GM18867 (cell line): ENCODE data around the gene CLEC16A.

Source experiments
- ATAC-seq: cut with Tn5 transposase; IDR thresholded peaks from one replicate; pipeline ENCODE4 v1.9.1; 2021; ENCODE audit warnings: mild to moderate bottlenecking, moderate library complexity; ENCODE audit not compliant: unreplicated experiment

CLEC16A gene

DNA sequence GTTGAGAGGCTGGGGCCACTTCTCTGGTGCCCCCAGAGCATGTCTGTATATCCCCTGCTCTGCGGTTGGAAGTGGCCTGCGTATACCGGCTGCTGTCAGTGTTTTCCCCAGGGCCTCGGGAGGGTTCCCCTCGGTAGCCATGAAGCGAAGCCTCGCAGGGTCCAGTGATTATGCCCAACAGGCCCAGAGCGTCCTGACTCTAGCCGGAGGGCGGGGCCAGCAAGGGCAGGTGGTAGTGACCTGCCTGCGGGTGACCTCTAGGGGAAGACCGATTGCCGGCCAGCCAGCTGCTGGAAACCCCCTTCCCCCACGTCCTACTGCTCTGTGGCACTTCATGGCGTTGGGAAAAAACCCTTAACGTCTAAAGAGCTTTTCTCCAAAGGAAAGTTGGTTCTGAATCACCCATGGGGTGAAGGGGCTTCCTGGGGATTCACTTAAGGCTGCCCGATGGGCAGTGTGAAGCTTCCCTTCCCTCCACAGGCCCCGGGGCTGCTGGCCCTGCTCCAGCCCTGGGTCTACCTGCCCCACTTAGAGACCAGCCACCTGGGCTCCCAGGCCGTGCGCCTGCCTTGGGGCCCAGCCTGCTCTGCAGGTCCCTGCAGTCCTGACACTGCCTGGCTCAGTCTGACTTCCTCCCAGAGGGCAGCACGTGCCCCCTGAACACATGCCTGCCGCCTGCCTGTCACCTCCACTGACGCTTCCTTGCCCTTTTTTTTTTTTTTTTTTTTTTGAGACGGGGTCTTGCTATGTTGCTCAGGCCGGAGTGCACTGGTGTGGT lies 238.9 kb downstream of the CLEC16A start:
- ATAC-seq = peak; percentile 33

- no peak for ATAC-seq
Measured at GRCh38 chr16:11183951-11184350, 239.6 kb downstream of the CLEC16A start.

GRCh38 chr16:11187522-11188023 lies 243.2 kb downstream of the CLEC16A start:
- no peak for ATAC-seq

DNA sequence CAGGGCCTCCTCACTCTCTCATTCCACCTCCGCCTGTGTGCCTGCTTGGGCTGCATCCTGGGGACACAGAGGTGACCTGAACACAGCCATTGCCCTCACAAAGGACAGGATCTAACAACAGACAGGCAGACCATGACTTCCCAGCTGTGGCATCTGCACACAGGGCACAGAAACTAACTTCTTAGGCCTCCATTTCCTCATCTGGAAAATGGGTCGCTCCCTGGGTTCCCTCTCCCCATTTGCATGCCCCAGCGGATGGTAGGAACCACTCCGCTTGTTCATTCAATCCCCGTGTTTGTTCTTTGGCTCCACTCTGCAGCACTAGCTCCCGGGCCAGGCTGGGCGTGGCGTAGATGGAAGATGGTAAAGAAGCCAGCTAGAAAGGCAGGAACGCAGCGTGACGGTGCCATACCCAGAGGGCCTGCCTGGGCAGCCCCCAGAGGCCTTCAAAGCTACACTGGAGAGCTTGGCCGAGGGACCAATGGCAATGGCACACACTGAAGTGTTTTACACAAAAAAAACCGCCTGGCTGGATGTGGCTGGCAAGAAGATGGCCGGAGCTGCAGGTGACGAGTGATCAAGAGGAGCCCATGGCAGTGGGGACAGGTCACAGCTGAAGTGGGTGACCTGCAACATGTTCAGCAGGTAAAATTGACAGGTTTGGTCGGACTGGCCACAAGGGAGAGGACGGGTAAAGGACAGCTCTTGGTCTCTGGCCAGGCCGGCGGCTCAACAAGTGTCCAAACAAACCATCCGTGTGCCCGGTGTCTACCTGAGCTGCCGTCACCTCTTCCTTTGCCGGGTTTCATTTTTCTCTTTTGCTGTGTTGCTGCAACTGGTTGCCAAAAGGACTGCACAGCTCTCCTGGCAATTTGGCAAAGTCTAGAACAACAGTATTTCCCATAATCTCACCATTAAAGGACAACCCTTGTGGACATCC lies 244.7 kb downstream of the CLEC16A start:
- no peak for ATAC-seq

GRCh38 chr16:11190588-11191560 lies 246.5 kb downstream of the CLEC16A start:
- ATAC-seq = no peak

GRCh38 chr16:11191665-11192064 lies 247.3 kb downstream of the CLEC16A start:
- no peak for ATAC-seq

GRCh38 chr16:11193494-11193893 lies 249.1 kb downstream of the CLEC16A start:
- no peak for ATAC-seq

DNA sequence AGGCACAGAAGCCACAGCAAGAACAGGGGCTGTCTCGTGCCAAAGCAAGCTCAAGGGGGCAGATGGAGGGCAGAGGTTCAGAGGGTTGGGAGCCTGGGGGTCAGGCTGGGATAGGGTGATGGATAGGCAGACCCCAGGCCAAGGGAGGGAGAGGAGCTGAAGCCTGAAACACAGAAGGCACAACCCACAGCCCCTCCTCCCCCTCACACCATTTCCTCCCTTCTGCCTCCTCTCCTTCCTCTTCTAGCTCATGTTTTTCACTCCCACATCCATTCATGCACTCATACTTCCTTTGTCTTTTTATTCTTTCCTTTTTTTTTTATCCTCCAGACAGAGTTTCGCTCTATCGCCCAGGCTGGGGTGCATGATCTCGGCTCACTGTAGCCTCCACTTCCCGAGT lies 250.5 kb downstream of the CLEC16A start:
- no peak for ATAC-seq

- ATAC-seq = no peak
Measured at GRCh38 chr16:11196286-11196828, 252.0 kb downstream of the CLEC16A start.

GRCh38 chr16:11198375-11198774 lies 254.0 kb downstream of the CLEC16A start:
- ATAC-seq = no peak

DNA sequence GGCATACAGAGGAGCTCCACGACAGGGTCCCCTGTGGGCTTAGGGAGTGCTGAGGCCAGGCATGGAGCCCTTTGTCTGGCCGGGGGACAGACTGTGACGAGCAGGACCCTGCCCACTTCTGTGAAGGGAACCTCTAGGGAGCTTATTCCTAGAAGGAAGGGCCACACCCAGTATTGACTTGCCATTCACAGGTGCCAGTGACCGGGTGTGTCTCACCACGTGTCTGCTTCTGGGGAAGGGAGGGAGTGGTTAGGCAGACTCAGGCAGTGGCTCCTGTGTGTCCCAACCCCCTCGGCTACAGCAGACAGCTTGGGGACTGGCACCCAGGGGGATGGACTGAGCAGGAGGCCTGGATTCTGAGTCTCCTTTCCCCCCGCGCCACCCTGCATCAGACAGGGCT lies 254.5 kb downstream of the CLEC16A start:
- ATAC-seq = no peak

- ATAC-seq = no peak
Measured at GRCh38 chr16:11200592-11200991, 256.2 kb downstream of the CLEC16A start.

DNA sequence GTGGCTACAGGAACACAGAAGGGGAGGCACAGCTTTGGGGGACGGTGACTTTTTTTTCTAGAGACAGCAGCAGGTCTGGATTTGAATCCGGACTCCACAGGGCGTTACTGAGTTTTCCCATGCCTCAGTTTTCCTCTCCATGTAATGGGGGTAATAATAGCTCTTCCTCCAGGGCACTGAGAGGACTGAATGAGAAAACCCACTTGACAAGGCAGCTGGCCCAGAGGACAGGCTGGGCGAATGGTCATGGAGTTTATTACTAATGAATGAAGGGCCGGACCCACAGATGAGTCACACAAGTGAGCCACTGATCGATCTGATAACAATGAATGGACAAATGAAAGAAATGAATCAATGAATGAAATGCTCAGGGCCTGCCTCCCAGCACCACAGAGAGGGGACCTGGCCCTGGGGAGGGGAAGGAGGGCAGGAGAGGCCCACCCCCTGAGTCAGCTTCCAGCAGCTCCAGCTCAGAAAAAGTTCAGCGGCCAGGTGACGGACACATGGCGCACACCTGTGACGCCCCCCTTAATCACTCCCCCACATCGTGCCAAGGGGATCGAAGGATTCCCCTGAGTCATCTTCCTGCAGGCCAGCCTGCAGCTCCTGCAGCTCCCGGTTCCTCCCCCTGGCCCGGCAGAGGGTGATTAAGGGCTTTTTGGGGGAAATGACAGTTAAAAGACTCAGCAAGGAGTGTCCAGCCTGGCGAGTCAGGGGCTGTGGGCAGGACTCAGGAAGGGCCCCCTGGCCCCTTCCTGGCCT lies 257.3 kb downstream of the CLEC16A start:
- ATAC-seq = no peak

- ATAC-seq = no peak
Measured at GRCh38 chr16:11202260-11203091, 258.1 kb downstream of the CLEC16A start.

GRCh38 chr16:11203111-11203623 lies 258.8 kb downstream of the CLEC16A start:
- no peak for ATAC-seq

GRCh38 chr16:11204513-11205047 lies 260.2 kb downstream of the CLEC16A start:
- no peak for ATAC-seq

GRCh38 chr16:11205065-11205699 lies 260.8 kb downstream of the CLEC16A start:
- no peak for ATAC-seq
